AG08395 (cell line): ENCODE measurements around the gene KCNMA1.
"Not testable (repeated sequence)": the region's sequence is repeated elsewhere in the genome, so short reads cannot be mapped to it uniquely, and the experiment has no call there.

ENCODE experiments used
- DNase-seq: peaks from one replicate; pipeline ENCODE4 v3.0.0; 2012; ENCODE audit warnings: mixed read lengths, low spot score

Gene KCNMA1

DNA sequence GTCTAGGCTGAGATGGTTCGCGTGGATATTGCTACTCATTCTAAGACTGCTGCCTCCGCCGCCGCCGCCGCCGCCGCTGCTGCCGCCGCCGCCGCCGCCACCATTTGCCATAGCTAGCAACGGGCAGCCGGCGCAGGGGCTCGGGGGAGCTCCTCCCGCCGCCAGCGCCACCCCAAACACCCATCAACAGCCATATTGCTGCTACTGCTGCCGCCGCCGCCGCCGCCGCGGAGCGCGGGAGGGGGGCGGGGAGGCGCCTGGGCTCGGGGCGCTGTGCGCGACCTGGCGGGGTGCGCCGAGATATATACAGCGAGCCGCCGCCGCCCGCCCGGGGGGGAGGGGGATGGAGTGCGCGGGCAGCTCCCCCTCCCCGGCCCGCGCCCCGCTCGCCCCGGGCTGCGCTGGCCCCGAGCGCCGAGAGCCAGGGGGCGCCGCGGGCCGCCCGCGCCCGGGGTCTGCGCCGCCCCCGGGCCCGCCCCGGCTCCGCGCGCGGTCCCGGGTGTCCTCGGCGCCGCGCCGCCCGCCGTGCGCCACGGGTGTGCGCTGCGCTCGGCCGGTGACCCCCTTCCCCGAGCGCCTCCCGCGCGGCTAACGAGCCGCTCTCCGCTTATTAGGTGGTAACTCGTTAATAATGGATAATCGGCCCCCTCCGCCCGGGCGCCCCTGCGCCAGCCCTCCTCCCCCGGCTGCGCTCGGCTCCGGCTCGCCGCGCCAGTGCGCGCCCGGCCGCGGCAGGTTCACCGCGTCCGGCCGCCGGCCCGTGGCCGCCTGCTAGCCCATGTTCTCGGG is at the start of gene KCNMA1:
Gene KCNMA1, minus strand, starts transcription at position 277 of the 789 bp plus-strand sequence.
- peak; percentile 41 for DNase-seq

DNA sequence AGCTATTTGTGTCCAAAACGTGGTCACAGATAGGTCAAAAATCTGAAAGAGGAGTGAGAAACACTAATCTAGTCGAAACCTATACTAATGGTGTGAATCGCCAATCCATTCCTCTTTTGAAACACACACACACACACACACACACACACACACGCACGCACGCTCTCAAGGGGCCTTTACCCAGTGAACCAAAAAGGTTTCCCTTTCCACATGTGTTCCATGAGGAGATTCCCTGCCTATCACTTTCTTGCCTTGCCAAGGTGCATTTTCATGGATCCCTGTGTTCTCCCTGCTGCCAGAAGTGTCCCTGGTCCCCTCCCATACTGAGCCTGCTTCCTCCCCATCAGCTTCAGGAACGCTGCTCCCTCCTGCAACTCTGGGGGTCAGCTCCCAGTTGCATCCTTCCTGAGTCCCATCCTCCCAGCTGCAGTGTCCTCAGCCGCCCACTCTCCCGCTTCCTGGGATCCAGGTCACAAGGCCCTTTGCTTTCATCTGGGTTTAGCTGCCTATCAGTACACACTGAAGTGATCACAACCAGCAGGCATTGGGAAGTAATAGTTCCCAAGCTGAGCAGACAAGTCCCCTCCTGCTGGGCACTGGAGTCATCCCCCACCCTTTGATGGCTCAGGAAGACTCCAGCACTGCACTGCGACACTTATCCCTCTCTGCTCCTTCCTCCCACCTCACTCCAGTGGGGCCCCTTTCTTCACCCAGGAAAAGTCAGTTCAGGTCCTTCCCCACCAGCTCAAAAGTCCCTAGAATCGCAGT is 49.2 kb upstream of the KCNMA1 start:
- no peak for DNase-seq

DNA sequence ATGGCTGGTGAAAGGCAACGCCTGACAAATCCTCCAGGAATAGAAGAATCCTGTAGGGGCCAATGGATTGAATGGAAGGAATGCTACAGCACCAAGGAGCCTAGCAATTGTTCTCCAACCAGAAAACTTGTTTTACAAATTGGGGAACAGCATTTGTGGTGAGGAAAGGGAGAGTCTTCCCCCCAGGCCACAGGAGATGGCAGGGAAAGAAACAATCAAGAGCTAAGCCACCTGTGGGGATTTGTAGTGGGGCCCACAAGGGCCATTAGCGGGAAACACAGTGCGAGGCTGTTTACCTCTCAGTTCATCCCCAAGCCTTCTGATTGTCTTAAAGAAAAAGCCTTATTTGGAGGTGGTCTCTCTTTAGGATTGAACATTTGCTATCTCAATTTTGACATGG is 48.5 kb upstream of the KCNMA1 start:
- no peak for DNase-seq

DNA sequence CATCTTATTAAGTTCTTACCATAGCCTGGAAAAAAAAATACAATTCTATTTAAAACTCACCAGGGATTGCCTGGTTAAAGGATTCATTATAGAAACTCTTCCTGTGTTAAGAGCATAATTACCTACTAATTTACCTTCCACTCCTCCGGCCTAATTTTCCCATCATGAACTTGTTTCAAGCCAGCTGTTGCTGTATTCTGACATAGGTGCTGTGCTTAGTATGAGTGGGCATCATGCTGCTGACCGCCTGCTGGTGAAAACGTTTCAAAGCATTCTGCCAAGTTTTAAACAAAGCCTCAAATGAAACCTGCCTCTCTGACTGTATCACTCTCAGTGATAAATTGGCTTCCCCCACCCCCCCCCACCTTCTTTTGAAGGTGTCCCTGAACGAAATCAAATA is 47.8 kb upstream of the KCNMA1 start:
- DNase-seq = no peak

DNA sequence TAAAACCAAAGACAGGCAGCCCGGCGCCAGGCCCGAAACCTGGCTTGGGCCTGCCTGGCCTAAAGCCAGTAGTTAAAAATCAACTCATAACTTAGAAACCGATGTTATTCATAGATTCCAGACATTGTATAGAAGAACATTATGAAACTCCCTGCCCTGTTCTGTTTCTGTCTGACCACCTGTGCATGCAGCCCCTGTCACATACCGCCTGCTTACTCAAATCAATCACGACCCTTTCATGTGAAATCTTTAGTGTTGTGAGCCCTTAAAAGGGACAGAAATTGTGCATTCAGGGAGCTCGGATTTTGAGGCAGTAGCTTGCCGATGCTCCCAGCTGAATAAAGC is 45.5 kb upstream of the KCNMA1 start:
- not testable (repeated sequence) for DNase-seq

DNA sequence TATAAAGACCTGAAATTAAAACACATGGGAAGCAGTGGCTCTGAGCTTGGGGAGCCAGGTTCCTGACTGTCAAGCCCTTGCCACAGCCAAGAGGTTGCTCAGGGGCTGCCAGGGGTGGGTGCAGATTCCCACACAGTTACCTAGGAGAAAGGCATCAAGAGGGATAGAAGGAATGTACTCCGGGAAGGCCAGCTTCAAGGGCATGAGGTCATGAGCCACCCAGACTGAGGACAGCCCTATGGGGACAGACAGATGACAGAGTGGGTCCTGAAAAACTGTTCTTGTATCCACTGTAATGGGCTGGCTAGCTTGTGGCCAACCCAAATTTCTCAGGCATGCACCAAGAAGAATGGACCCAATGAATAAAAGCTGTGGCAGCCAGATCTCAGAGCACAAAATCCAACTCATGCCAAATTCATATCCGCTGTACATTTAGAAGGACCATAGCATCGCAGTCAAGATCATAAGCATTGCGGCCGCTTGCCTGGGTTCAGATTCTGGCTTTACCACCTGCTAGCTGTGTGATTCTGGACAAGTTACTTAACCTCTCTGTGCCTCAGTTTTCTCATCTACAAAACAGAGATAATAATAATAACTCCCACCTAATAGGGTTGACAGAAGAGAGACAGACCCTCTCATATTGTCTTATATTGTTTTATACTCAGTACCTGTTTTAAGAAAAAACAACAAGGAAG is 44.9 kb upstream of the KCNMA1 start:
- DNase-seq = no peak

DNA sequence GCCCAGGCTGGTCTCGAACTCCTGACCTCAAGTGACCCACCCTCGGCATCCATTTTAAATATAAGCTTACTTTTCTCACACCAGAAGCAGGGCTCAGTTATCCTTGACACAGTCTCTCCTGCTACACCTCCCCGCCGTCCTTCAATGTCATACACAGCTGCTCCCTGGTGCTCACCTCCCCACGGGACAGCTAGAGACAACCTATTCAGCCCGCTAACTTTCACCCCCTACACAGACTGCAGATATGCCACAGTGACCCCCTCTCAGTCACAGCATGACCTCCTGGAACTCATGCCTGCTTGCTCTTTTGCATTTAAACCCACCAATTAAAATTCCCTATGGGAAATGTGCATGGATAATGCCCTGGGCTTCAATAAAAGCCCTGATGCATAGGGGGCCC is 44.2 kb upstream of the KCNMA1 start:
- no peak for DNase-seq

DNA sequence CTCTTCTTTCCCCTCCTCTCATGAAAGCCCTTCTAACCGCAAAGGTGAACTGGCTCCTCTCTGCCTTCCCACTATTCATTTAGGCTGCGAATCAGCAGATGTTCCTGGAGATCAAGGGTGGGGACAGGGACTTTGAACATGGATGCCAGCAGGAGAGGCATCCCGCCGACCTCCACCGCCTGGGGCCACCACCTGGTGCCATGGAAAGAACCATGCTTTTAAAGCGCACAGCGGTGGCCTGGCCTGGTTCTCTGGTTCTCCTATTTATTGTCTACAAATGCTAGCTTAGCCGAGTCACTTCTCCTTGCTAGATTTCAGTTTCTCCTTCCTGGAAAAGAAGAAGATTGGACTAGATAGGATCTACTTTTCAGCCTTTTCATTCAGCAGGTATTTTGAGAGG is 43.2 kb upstream of the KCNMA1 start:
- no peak for DNase-seq

DNA sequence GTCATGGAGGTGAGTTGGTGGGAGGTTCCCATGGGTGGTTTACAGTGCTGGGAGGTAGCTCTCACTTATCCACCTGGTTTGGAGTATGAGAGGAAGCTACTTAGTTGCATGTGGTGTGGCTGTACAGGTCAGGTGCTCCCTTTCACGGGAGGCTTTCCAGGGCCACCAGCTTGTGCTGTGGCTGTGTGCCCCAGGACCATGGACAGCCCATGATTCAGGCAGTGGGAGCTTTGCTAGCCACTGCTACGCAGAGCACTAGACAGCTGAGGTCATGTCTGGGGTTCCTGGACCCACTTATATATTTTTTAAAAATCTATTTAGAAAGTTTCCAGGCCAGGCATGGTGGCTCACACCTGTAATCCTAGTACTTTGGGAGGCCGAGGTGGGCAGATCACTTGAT is 42.5 kb upstream of the KCNMA1 start:
- no peak for DNase-seq

DNA sequence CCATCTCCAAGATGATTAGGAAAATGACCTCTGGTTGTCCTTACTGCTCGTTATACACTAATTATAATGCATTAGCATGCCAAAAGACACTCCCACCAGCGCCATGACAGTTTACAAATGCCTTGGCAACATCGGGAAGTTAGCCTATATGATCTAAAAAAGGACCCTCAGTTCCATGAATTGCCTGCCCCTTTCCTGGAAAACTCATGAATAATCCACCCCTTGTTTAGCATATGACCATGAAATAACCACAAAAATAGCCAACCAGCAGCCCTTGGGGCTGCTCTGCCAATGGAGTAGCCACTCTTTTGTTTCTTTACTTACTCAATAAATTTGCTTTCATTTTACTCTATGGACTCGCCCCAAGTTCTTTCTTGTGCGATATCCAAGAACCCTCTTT is 41.6 kb upstream of the KCNMA1 start:
- DNase-seq = no peak

DNA sequence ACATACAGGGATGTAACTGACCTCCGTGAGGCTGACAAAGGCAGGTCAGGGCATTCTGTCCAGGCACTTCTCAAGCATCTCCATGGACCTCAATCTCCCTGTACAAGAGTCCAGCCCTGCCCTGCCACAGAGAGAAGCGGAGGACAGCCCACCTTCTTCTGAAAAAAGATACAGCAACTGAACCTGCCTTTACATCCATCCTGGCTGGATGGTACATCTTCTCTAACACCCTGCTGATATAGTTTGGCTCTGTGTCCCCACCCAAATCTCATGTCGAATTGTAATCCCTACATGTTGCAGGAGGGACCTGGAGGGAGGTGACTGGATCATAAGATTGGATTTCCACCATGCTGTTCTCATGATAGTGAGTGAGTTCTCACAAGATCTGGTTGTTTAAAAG is 40.5 kb upstream of the KCNMA1 start:
- DNase-seq = no peak

DNA sequence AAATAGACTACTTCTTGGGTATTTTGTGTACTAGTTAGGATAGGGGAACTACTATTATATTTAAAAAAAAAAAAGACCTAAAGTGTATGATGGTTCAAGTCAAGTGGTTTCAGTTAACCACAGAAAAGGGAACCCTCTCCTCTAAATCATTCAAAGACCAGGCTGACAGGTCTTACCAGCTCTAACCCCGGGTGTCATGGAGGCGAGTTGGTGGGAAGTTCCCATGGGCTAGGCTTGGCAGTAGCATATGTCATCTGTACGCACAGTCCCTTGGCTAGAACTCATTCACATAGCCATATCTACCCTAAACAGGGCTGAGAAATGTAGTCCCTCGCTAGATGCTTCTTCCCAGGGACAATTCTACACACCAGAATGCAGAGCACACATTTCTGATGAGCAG is 37.7 kb upstream of the KCNMA1 start:
- DNase-seq = no peak

DNA sequence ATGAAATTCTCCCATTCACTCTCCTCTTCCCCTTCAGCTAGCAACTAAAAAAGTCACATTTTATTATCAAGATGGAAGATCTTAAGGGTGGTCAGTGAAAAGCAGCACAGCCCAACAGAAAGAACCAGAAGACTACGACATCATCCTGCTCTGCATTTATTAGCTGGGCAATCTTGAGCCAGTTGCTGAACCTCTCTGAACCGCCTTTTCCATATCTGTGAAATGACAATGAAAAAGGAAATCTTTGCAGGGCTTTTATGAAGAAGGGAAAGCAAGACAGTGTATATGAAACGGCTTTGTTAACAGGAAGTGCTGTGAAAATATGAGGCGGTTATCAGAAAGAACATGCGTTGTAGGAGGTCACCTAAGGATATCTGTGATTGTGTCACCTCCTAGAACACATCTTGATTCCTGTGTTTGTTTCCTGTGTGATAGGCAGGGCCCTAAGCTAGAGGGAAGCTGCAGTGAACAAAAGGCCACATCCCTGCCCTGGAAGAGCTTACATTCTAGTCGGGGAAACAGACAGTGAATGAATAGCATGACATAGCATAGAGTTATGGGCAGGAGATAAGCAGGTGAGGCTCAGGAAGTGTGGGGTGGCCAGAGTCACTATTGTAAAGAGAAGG is 36.0 kb upstream of the KCNMA1 start:
- DNase-seq = no peak

DNA sequence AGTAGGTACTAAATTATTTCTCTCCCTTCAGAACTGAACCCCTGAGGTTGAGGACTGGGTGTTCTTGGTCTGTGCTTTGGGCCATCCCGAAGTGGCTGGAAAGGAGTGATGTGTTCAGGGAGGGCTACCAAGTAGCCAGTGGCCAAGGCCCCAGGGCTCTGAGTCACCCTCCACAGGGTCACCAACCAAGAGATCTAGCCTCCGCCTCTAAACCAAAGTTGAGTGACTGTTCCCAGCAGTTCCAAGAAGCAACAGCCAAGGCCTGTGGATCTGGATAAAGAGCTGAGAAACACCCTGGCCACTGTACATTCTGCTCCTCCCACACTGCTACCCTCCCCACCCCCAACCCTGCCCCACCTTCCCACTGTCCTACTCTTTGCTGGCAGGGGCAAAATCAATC is 35.5 kb upstream of the KCNMA1 start:
- peak; percentile 28 for DNase-seq

DNA sequence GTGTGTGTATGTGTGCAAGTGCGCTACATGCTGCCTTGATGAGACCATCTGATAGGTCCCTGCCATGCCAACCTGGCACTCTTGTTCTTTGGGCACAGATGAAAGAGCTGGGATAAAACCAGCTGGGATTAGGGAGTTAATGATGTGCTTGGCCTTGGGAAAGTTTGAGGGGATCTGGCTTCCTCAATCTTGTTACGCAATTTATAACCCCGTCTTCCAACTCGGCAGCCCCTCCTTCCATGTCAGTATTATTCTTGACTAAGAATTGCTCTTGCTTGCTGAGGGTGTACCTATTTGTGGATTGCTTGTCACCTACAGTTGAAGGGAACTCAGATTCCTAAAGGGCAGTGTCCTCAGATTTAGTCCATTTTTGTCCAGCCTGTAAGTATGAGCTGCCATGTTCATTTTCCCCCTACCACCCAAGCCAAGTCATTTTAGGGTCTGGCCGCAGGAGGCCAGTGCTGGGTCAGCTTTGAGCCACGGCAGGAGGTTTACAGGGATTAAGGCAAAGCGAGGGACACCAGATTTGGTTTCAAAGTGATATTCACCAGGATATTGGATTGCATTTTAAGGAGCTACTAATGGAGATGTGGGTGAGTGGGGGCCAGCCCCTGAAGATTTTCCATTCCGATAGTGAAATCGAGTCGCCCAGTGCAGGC is 34.1 kb upstream of the KCNMA1 start:
- DNase-seq = no peak

DNA sequence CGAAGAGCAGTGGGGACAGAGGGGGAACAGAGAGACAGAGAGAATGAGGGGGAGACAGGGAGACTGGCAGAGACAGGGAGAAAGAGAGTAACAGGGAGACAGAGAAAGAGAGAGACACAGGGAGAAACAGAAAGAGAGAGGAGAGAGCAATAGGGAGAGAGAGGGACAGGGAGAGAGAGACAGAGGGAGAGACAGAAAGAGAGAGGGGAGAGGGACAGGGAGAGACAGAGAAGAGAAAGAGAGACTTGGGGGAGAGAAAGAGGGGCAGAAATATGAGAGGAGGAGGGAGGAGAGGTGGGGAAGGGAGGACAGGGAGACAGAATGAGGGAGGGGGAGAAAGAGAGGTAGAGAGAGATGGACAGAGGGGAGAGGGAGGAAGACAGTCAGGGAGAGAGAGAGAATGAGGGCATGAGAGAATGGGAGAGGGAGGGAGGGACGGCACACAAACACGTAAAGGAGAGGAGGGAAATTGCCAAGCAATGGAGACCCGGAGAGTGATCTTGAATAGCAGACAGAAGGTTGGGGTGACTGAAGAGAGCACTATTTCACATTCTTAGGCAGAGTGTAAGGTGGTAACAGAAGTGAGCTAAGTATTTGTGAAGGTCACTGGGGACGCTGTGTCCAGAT is 33.3 kb upstream of the KCNMA1 start:
- DNase-seq = no peak

DNA sequence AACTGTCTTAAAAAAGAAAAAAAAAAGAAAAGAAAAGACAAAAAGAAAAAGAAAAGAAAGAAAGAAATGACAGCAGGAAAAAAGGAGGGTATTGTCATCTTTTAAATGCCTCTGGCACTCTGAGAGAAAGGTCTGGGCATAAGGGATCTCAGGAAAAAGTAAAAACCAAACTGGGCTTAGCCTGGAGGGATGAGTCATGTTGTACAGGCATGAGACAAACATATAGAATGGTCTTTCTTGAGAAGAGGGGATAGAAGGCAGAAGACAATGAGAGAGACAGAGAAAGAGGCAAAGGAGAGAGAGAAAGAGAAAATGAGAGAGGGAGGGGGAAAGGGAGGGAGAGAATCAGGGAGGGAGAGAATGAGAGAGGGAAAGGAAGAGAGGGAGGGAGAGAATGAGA is 32.3 kb upstream of the KCNMA1 start:
- no peak for DNase-seq

DNA sequence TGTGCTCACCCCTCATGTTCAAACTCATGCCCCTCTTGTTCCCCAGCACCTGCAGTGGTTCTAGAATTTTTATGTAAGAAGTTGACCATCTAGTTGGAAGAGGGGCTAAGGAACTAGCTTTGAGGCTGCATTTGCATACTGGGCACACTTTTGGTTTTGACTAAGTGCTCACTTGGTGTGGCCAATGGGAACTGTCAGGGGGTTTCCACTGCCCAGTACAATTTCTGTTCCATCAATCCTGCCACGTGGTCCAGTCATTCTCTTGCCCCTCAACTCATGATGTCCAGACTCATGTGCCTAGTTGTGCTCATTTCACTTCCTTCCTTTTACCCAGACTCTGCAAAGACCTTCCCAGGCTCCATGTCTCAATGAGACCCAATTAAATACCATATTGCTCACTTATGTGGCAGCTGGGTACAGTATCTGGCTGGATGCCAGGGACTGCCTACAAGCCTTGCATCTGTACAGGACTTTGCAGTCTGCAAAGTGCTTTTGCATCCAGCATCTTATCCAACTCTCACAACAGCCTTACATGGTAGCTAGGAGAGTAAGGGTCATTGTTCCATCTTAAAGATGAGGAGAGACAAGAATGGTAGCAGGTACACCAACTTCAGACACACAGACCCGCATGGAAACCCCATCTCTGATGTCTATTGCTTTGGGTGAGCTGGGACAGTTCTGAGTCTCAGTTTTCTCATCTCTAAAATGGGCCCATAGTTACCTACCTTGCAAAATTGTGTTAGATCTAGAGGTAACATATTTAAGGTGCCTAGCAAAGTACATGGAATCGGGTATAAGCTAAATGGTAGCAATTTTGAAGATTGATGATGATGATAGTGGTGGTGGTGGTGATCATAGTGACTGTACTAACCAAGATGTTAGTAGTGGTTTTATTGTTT is 30.1 kb upstream of the KCNMA1 start:
- DNase-seq = no peak

DNA sequence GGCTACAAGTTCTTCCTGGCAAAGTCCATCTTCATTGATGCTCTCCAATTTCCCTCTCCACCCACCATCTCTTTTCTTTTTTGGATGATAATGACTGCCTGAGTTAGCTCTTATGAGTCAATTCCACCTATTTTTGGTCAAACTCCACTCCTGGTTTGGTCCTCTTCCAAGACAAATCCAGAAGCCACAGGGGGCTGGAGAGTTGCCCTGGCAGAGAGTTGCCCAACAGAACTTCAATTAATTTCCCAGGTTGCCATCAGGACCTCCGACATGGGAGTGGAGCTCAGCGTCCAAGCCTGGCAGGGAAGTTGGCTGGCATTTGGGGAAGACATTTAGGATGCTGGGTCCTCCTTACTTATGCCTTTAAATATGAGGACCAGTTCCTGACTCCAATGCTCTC is 29.2 kb upstream of the KCNMA1 start:
- DNase-seq = no peak

DNA sequence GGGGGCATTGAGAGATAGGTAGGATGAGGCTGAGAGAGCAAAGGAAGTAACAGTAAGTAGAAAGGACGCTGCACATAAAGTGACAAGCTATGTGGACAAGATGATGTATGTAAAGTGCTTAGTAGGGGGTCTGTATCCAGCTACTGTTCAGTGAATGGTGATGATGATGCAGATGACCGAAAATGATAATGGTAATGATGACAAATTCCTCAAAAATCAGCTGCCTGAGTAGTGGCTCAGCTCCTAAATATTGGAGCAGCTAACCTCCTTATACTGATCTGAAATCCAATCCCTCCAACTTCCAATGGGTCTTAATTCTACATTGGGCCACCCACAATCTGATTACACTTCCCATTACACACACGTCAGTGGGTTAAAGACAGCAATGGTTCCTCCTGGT is 27.1 kb upstream of the KCNMA1 start:
- no peak for DNase-seq

DNA sequence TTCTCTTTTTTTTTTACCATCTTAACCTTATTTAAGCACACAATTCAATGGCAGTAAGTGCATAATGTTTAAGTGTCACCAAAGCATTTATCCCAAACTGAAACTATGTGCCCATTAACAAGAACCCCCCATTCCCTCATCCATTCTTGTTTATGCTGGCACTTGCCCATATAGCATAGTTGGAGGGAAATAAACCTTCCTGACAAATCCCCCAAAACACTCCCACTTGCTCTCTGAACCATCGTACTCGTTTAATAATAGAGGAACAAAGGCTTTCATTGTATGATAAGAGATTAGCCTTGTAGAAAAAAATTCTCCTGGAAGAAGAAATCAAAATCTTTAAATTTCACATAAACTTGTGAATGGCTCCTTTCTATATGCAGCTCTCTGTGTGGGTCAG is 26.4 kb upstream of the KCNMA1 start:
- no peak for DNase-seq
